ENCODE results near the gene AKAP13. TPM values are rescaled to one million over a fixed set of nuclear protein-coding genes. Genes with fewer than 3 reads are reported as not detected.

Gene AKAP13
- total and polyA plus RNA-seq, 2 of the 8 experiments (the other 6 are each of a cell fraction or from before 2014, with no cell fraction given): 14.0 to 46.2 TPM

GRCh38 chr15:85763157-85763556 lies 382.8 kb downstream of the AKAP13 start:
- Histone ChIP-seq H2BK12ac (ENCODE audit: low read depth, low read length) (peak overlapping the region; percentile 17; the same call in 1 of the 2 replicates), H2AK5ac (ENCODE audit: low read depth, low read length) (no peak overlapping the region), H3K4me2 (ENCODE audit: insufficient read depth in 1 of 2, low read depth in 2 of 2, low read length in 2 of 2) (no peak overlapping the region), H4K5ac (ENCODE audit: insufficient read length, low read depth, low read length) (no peak overlapping the region), H3K79me1 (ENCODE audit: low read depth, low read length) (peaks cover 20% of the 10 kb centered on the region), H2BK15ac (ENCODE audit: low read length) (no peak overlapping the region), H3K14ac (ENCODE audit: insufficient read length) (no peak overlapping the region), H3K18ac (ENCODE audit: extremely low read depth, low read length) (no peak overlapping the region), H4K20me1 (replicated peaks in 1 of 2; ENCODE audit: control insufficient read depth in 1 of 2, insufficient read depth in 2 of 2, low read length in 2 of 2) (peaks cover 10 to 22% of the 10 kb centered on the region in 2 experiments), H3K79me2 (ENCODE audit: control insufficient read depth in 1 of 2, insufficient read depth in 2 of 2, low read length in 2 of 2) (peaks cover 0 to 45% of the 10 kb centered on the region in 2 experiments; a peak in 2 of 4 replicates), H3K23ac (ENCODE audit: insufficient read length) (no peak overlapping the region), H3K9ac (replicated peaks in 1 of 4; ENCODE audit: extremely low read depth in 1 of 4, low read depth in 3 of 4, low read length in 3 of 4) (no peak overlapping the region), H2BK120ac (replicated peaks; ENCODE audit: low read depth, low read length) (no peak overlapping the region), H3K56ac (replicated peaks; ENCODE audit: insufficient read length, low read depth, low read length) (no peak overlapping the region), H3K4me1 (replicated peaks in 1 of 4; ENCODE audit: control insufficient read depth in 3 of 4, insufficient read depth in 4 of 4, low read length in 3 of 4) (peaks cover 0 to 8% (median 3%) of the 10 kb centered on the region in 4 experiments; a peak in 4 of 7 replicates), H3K4me3 (ENCODE audit: extremely low read depth in 1 of 4, insufficient read depth in 2 of 4, low read depth in 3 of 4, low read length in 4 of 4) (no peak overlapping the region), H4K8ac (ENCODE audit: extremely low read depth, insufficient read depth, low read length) (no peak overlapping the region), H4K91ac (replicated peaks; ENCODE audit: insufficient read length, low read length) (no peak overlapping the region), H2BK20ac (ENCODE audit: low read length) (no peak overlapping the region), H3K23me2 (ENCODE audit: low read depth, low read length) (no peaks in the 10 kb centered on the region), H3K9me3 (ENCODE audit: insufficient read depth in 2 of 2, low read depth in 1 of 2, low read length in 1 of 2) (no peaks in the 10 kb centered on the region), H3K27ac (ENCODE audit: low read depth, low read length) (no peak overlapping the region), H2BK5ac (ENCODE audit: low read depth, low read length) (0 out of 2 replicates have a peak overlapping the region, but pooled peaks have one; percentile 12), H3K4ac (replicated peaks; ENCODE audit: insufficient read length, low read depth, low read length) (no peak overlapping the region), H2AFZ (ENCODE audit: low read length) (no peak overlapping the region), H3K27me3 (replicated peaks in 1 of 4; ENCODE audit: control insufficient read depth in 3 of 4, extremely low read depth in 1 of 4, insufficient read depth in 3 of 4, low read length in 3 of 4) (no peaks in the 10 kb centered on the region), H3K36me3 (ENCODE audit: control insufficient read depth in 2 of 4, insufficient read depth in 4 of 4, low read length in 3 of 4) (peaks cover 0 to 5% (median 1%) of the 10 kb centered on the region in 4 experiments; a peak in 4 of 8 replicates)
- no peak for DNase-seq (ENCODE audit: low read depth in 1 of 2, low spot score in 2 of 2)
- no peak for FAIRE-seq
- CTCF ChIA-PET (ENCODE audit: partially characterized antibody): interaction anchor here (0.9 to 3.9 kb wide), 6 partner anchors 13 to 77 kb away, joined by 3 to 14 read pairs (median 8); no protein-coding TSS in a partner anchor
- 93% methylated on average over 16 of the region's 16 CpGs; no CpG with 5 or more reads in 1 of the 2 experiments for WGBS, 2 experiments (ENCODE audit: extremely low coverage in 1 of 2, insufficient coverage in 1 of 2, insufficient read length in 1 of 2, insufficient replicate concordance in 2 of 2, low coverage in 1 of 2, low lambda C conversion rate in 2 of 2, missing lambda C conversion rate in 1 of 2)
- POLR2A ChIA-PET (ENCODE audit: partially characterized antibody): interaction anchor here (0.8 to 5.1 kb wide), 2 partner anchors 12 to 15 kb away, joined by 3 to 22 read pairs; no protein-coding TSS in a partner anchor
- TF ChIP-seq GTF2F1 (IDR thresholded peaks at IDR 0.05; ENCODE audit: borderline replicate concordance, low read depth, low read length): no peak
- no peak for TF ChIP-seq POLR2A (IDR thresholded peaks at IDR 0.05; ENCODE audit: control extremely low read depth in 1 of 2, low read depth in 2 of 2, low read length in 2 of 2)
- TF ChIP-seq MAFK (IDR thresholded peaks at IDR 0.05; ENCODE audit: low read depth, low read length): no peak

Measured in H1 (cell line).